Measurements from ENCODE around the gene GTF2A2.

DNA sequence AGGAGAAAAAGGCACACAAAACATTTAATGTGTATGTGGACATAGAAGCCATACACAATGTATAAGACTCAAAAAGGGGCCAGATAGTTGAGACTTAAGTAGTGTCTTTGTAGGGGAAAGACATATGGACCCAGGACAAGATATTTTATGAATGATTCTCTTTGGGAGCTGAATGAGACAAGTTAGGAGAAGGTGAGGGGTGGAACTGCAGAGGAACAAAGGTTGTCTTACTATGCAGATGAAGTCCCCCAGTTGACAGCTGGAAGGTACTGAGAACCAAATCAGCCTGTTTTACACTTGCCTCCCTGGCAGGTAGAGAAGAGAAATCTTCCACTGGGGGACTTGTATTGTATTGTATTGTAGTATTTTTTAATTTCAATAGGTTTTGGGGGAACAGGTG is 60.7 kb downstream of the GTF2A2 start:
- TF ChIP-seq, protein P1, sequence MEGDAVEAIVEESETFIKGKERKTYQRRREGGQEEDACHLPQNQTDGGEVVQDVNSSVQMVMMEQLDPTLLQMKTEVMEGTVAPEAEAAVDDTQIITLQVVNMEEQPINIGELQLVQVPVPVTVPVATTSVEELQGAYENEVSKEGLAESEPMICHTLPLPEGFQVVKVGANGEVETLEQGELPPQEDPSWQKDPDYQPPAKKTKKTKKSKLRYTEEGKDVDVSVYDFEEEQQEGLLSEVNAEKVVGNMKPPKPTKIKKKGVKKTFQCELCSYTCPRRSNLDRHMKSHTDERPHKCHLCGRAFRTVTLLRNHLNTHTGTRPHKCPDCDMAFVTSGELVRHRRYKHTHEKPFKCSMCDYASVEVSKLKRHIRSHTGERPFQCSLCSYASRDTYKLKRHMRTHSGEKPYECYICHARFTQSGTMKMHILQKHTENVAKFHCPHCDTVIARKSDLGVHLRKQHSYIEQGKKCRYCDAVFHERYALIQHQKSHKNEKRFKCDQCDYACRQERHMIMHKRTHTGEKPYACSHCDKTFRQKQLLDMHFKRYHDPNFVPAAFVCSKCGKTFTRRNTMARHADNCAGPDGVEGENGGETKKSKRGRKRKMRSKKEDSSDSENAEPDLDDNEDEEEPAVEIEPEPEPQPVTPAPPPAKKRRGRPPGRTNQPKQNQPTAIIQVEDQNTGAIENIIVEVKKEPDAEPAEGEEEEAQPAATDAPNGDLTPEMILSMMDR (IDR thresholded peaks at IDR 0.05): no peak
- no peak for TF ChIP-seq POLR2AphosphoS5 (IDR thresholded peaks at IDR 0.05)
- no peak for TF ChIP-seq EP300 (IDR thresholded peaks at IDR 0.05)
